ENCODE measurements around the gene UQCC2. TPM values are rescaled to one million over a fixed set of nuclear protein-coding genes. Genes with fewer than 3 reads are reported as not detected.

UQCC2 gene
- total and polyA plus RNA-seq, 2 of the 4 experiments (the other 2 are of a cell fraction), result 13.8 to 34.5 TPM

GRCh38 chr6:33698494-33698893 lies 13.0 kb downstream of the UQCC2 start:
- no peaks in the 10 kb centered on the region for H3K27me3 ChIP-seq (ENCODE audit: control insufficient read depth, insufficient read depth, low read length)
- H3K9me3 ChIP-seq (ENCODE audit: control insufficient read depth, insufficient read depth, low read length), result no peaks in the 10 kb centered on the region
- H4K5ac ChIP-seq (ENCODE audit: low read depth, low read length), result no peak overlapping the region
- no peak overlapping the region for H2BK120ac ChIP-seq (ENCODE audit: low read depth, low read length)
- peaks cover 8% of the 10 kb centered on the region; the same call in 1 of the 2 replicates for H4K20me1 ChIP-seq (ENCODE audit: insufficient read depth, low read length)
- peaks cover 16% of the 10 kb centered on the region for H3K9me1 ChIP-seq (ENCODE audit: insufficient read depth, low read length)
- intact Hi-C loops (cut with micrococcal nuclease), result no loop called here
- peaks cover 20% of the 10 kb centered on the region for H3K4me1 ChIP-seq (ENCODE audit: control insufficient read depth, insufficient read depth, low read length)
- no TSS peak for BruUV-seq (replicated peaks)
- ChIA-PET CTCF (no interaction called here), POLR2A (ENCODE audit: unreplicated experiment) (no interaction called here)
- H3K4ac ChIP-seq (ENCODE audit: low read depth, low read length), result no peak overlapping the region
- no peak overlapping the region for H3K14ac ChIP-seq (replicated peaks; ENCODE audit: low read depth, low read length)
- H2BK5ac ChIP-seq (ENCODE audit: low read depth, low read length, poor library complexity, severe bottlenecking), result no peak overlapping the region
- no peak overlapping the region for H3K4me3 ChIP-seq (ENCODE audit: insufficient read depth, low read depth, low read length)
- H3K27ac ChIP-seq (ENCODE audit: insufficient read depth, low read length), result no peak overlapping the region
- H2BK15ac ChIP-seq (ENCODE audit: low read depth, low read length), result no peak overlapping the region
- H2AK9ac ChIP-seq (replicated peaks; ENCODE audit: low read depth, low read length, poor library complexity), result no peak overlapping the region
- no peak overlapping the region for H3K9ac ChIP-seq (ENCODE audit: low read depth, low read length)
- dilution Hi-C loops (cut with HindIII; ENCODE audit: low sequenced_read_pairs, unreplicated experiment), result no loop called here
- H4K8ac ChIP-seq (ENCODE audit: low read depth in 2 of 2, low read length in 2 of 2), result no peak overlapping the region
- H3K4me2 ChIP-seq (ENCODE audit: low read depth, low read length), result no peak overlapping the region
- H3K36me3 ChIP-seq (ENCODE audit: control insufficient read depth, insufficient read depth, low read length), result peaks cover 14% of the 10 kb centered on the region
- H4K91ac ChIP-seq (ENCODE audit: insufficient read depth, low read depth, low read length), result no peak overlapping the region
- no peak overlapping the region for H2AFZ ChIP-seq (replicated peaks; ENCODE audit: low read length, poor library complexity)
- no peak for TF ChIP-seq BHLHE40 (IDR thresholded peaks at IDR 0.05; ENCODE audit: low read depth, low read length)
- TF ChIP-seq USF2 (IDR thresholded peaks at IDR 0.05; ENCODE audit: low read depth, low read length), result no peak
- no peak for TF ChIP-seq MAZ (IDR thresholded peaks at IDR 0.05; ENCODE audit: borderline replicate concordance, low read depth, low read length)
- TF ChIP-seq MXI1 (IDR thresholded peaks at IDR 0.05; ENCODE audit: borderline replicate concordance, low read depth, low read length), result no peak
- no peak for TF ChIP-seq RAD21 (IDR thresholded peaks at IDR 0.05; ENCODE audit: low read length)
- TF ChIP-seq MAFK (IDR thresholded peaks at IDR 0.05; ENCODE audit: low read depth, low read length), result no peak
- no peak for TF ChIP-seq NFE2L2 (IDR thresholded peaks at IDR 0.05; ENCODE audit: low read depth, low read length)
- no peak for TF ChIP-seq RFX5 (IDR thresholded peaks at IDR 0.05; ENCODE audit: low read depth, low read length)
- no peak for TF ChIP-seq CTCF (conservative IDR thresholded peaks at IDR 0.05; ENCODE audit: low read depth, low read length)
- TF ChIP-seq RCOR1 (IDR thresholded peaks at IDR 0.05; ENCODE audit: insufficient replicate concordance, low read length), result no peak
- TF ChIP-seq CEBPB (IDR thresholded peaks at IDR 0.05; ENCODE audit: low read depth, low read length), result no peak
- TF ChIP-seq POLR2A (IDR thresholded peaks at IDR 0.05; ENCODE audit: low read depth, low read length), result no peak
- no peak for TF ChIP-seq ELK1 (IDR thresholded peaks at IDR 0.05; ENCODE audit: borderline replicate concordance, low read depth, low read length)
- TF ChIP-seq FOS (IDR thresholded peaks at IDR 0.05; ENCODE audit: low read depth, low read length), result no peak
- TF ChIP-seq SMC3 (IDR thresholded peaks at IDR 0.05; ENCODE audit: low read depth, low read length), result no peak
- no peak for TF ChIP-seq CHD1 (IDR thresholded peaks at IDR 0.05; ENCODE audit: low read depth, low read length)
- no peak overlapping the region for H3K23ac ChIP-seq (ENCODE audit: low read depth, low read length)
- DNase-seq, result no peak
- no peak overlapping the region for H2AK5ac ChIP-seq (ENCODE audit: low read depth, low read length)
- no peak for ATAC-seq (ENCODE audit: low read depth)
- in situ Hi-C loops (cut with MboI; ENCODE audit: low sequenced_read_pairs), result no loop called here
- H3K56ac ChIP-seq (ENCODE audit: extremely low read depth, insufficient read depth, low read length), result no peak overlapping the region
- no peak overlapping the region for H3K18ac ChIP-seq (ENCODE audit: low read depth, low read length)
- 83% methylated on average over 4 of the region's 10 CpGs; no CpG with 5 or more reads in 1 of the 2 experiments for WGBS, 2 experiments (ENCODE audit: extremely low coverage in 2 of 2, insufficient read length in 1 of 2)
- H2BK20ac ChIP-seq (ENCODE audit: low read depth, low read length), result no peak overlapping the region
- peaks cover 5 to 41% of the 10 kb centered on the region in 2 experiments; a peak in 2 of 4 replicates for H3K79me1 ChIP-seq (ENCODE audit: low read depth in 1 of 2, low read length in 2 of 2)

Measured in IMR-90 (cell line).